GM12878 (cell line): ENCODE measurements around the gene ZNF544. TPM values are rescaled to one million over a fixed set of nuclear protein-coding genes. Genes with fewer than 3 reads are reported as not detected.

Experiments
- BACH1 ChIP-seq: fragments of 450-650 bp; IDR thresholded peaks from 2 replicates; pipeline ENCODE4 v1.6.1; 2017; ENCODE audit warnings: mild to moderate bottlenecking, borderline replicate concordance
- BHLHE40 ChIP-seq, 2 experiments: fragments of 450-650 bp in 1 of 2; IDR thresholded peaks; 2 replicates each; pipeline ENCODE4 v1.6.1; 2011 to 2017; ENCODE audit warnings: low read depth in 2 of 2, borderline replicate concordance in 1 of 2, improper control_type of control experiment in 1 of 2, low read length in 1 of 2, mild to moderate bottlenecking in 1 of 2
- BRCA1 ChIP-seq: IDR thresholded peaks from 2 replicates; pipeline ENCODE4 v1.6.1; 2011; ENCODE audit warnings: low read depth, low read length, improper control_type of control experiment
- CEBPB ChIP-seq, 2 experiments: fragments of 150-350 bp in 1 of 2; IDR thresholded peaks; 2 replicates each; pipeline ENCODE4 v1.6.1; 2012 to 2014; ENCODE audit warnings: low read depth in 2 of 2, low read length in 2 of 2, borderline replicate concordance in 1 of 2, inconsistent platforms in 1 of 2
- CHD2 ChIP-seq: IDR thresholded peaks from 2 replicates; pipeline ENCODE4 v1.6.1; 2011; ENCODE audit warnings: low read depth, low read length, improper control_type of control experiment, borderline replicate concordance
- ELK1 ChIP-seq: IDR thresholded peaks from 2 replicates; pipeline ENCODE4 v1.6.1; 2012; ENCODE audit warnings: low read depth, low read length, improper control_type of control experiment
- HDAC2 ChIP-seq: fragments of 200-600 bp; sonication (generic); IDR thresholded peaks from 2 replicates; pipeline ENCODE4 v1.6.1; 2017
- HSF1 ChIP-seq: fragments of 150-350 bp; IDR thresholded peaks from 2 replicates; pipeline ENCODE4 v1.6.1; 2014; ENCODE audit warnings: mild to moderate bottlenecking, low read depth, low read length
- IKZF1 ChIP-seq: fragments of 450-650 bp; conservative IDR thresholded peaks from 2 replicates; pipeline ENCODE4 v1.6.1; 2017; ENCODE audit warnings: antibody characterized with exemption, mild to moderate bottlenecking
- MEF2A ChIP-seq: IDR thresholded peaks from 2 replicates; pipeline ENCODE4 v1.6.1; 2011; ENCODE audit warnings: low read depth, mild to moderate bottlenecking, low read length, moderate library complexity; ENCODE audit not compliant: insufficient read depth
- MYC ChIP-seq: IDR thresholded peaks from 2 replicates; pipeline ENCODE4 v1.6.1; 2011; ENCODE audit warnings: mild to moderate bottlenecking, low read length, moderate library complexity, inconsistent platforms; ENCODE audit not compliant: insufficient read depth, insufficient replicate concordance, insufficient read length, severe bottlenecking
- NFIC ChIP-seq: IDR thresholded peaks from 2 replicates; pipeline ENCODE4 v1.6.1; 2012; ENCODE audit warnings: low read depth, mild to moderate bottlenecking, inconsistent platforms, low read length, moderate library complexity
- RAD21 ChIP-seq: IDR thresholded peaks from 2 replicates; pipeline ENCODE4 v1.6.1; 2011; ENCODE audit warnings: mild to moderate bottlenecking, low read depth, low read length, moderate library complexity; ENCODE audit not compliant: insufficient read depth
- RUNX3 ChIP-seq: IDR thresholded peaks from 2 replicates; pipeline ENCODE4 v1.6.1; 2012; ENCODE audit warnings: low read length, inconsistent platforms
- SIX5 ChIP-seq: IDR thresholded peaks from 2 replicates; pipeline ENCODE4 v1.6.1; 2011; ENCODE audit warnings: mild to moderate bottlenecking, low read depth, low read length, moderate library complexity; ENCODE audit not compliant: severe bottlenecking
- SRF ChIP-seq, 2 experiments: IDR thresholded peaks; 2 replicates each; pipeline ENCODE4 v1.6.1; 2011; ENCODE audit warnings: low read depth in 2 of 2, low read length in 2 of 2, mild to moderate bottlenecking in 1 of 2, moderate library complexity in 1 of 2
- STAT1 ChIP-seq: fragments of 450-650 bp; conservative IDR thresholded peaks from 2 replicates; pipeline ENCODE4 v1.6.1; 2014; ENCODE audit warnings: antibody characterized with exemption, mild to moderate bottlenecking
- SUZ12 ChIP-seq: fragments of 200-600 bp; sonication (generic); IDR thresholded peaks from one replicate; pipeline ENCODE4 v1.6.1; 2018; ENCODE audit warnings: antibody characterized with exemption, mild to moderate bottlenecking; ENCODE audit not compliant: unreplicated experiment
- TAF1 ChIP-seq: IDR thresholded peaks from 2 replicates; pipeline ENCODE4 v1.6.1; 2011; ENCODE audit warnings: mild to moderate bottlenecking, low read depth, low read length, borderline replicate concordance
- ZNF217 ChIP-seq: fragments of 450-650 bp; IDR thresholded peaks from 2 replicates; pipeline ENCODE4 v1.6.1; 2017; ENCODE audit warnings: antibody characterized with exemption, mild to moderate bottlenecking
- ZNF24 ChIP-seq: fragments of 450-650 bp; IDR thresholded peaks from 2 replicates; pipeline ENCODE4 v1.6.1; 2017; ENCODE audit warnings: antibody characterized with exemption, mild to moderate bottlenecking
- ZNF274 ChIP-seq: IDR thresholded peaks from one replicate; pipeline ENCODE4 v1.8.0; 2011; ENCODE audit not compliant: insufficient read length, insufficient read depth
- ZZZ3 ChIP-seq: IDR thresholded peaks from 2 replicates; pipeline ENCODE4 v1.6.1; 2011; ENCODE audit warnings: low read depth; ENCODE audit not compliant: control insufficient read depth, insufficient read length
- polyA plus RNA-seq, 11 experiments: library from polyadenylated mRNA; depleted of rRNA in 4 of 11; unstranded in 6 of 11; stranded (reverse) in 5 of 11; fragments of >200 nt; fragmentation: Nextera tagmentation in 4 of 11; fragmentation: Illumina TruSeq in 1 of 11; extraction: Ambion mirVana in 4 of 11; extraction: Trizol in 1 of 11; gene quantifications; 1 replicate in 1 of 11; 2 replicates in 10 of 11; pipeline versions ENCODE4 v1.2.1 to v1.2.3, GENCODE V29; 2011 to 2016; ENCODE audit warnings: inconsistent platforms in 2 of 11, missing spikeins in 2 of 11, low read depth in 1 of 11
- total RNA-seq, 4 experiments: library from RNA; depleted of rRNA in 3 of 4; stranded (reverse); fragments of >200 nt in 3 of 4; fragmentation: Illumina TruSeq in 1 of 4; extraction: Trizol in 1 of 4; gene quantifications; 2 replicates each; pipeline versions ENCODE4 v1.2.1 to v1.2.3, GENCODE V29; 2013 to 2021
- TF ChIP-seq, protein P1 (sequence below): IDR thresholded peaks from 2 replicates; pipeline ENCODE4 v1.6.1; 2012; ENCODE audit warnings: mild to moderate bottlenecking, low read depth, low read length

The ZNF544 gene
- total and polyA plus RNA-seq, 10 of the 15 experiments (the other 5 are each of a cell fraction or from before 2014, with no cell fraction given): 27.3 to 70.1 (median 42.6) TPM

- peak; percentile 33; the same call in 1 of the 2 replicates for TF ChIP-seq ELK1
- TF ChIP-seq MYC: no peak
- no peak for TF ChIP-seq RAD21
- TF ChIP-seq CHD2: no peak
- TF ChIP-seq HDAC2: no peak
- peak; percentile 64; the same call in 1 of the 2 replicates for TF ChIP-seq TAF1
- TF ChIP-seq NFIC: no peak
- TF ChIP-seq ZNF217: no peak; the same call in 1 of the 2 replicates
- TF ChIP-seq, protein P1, sequence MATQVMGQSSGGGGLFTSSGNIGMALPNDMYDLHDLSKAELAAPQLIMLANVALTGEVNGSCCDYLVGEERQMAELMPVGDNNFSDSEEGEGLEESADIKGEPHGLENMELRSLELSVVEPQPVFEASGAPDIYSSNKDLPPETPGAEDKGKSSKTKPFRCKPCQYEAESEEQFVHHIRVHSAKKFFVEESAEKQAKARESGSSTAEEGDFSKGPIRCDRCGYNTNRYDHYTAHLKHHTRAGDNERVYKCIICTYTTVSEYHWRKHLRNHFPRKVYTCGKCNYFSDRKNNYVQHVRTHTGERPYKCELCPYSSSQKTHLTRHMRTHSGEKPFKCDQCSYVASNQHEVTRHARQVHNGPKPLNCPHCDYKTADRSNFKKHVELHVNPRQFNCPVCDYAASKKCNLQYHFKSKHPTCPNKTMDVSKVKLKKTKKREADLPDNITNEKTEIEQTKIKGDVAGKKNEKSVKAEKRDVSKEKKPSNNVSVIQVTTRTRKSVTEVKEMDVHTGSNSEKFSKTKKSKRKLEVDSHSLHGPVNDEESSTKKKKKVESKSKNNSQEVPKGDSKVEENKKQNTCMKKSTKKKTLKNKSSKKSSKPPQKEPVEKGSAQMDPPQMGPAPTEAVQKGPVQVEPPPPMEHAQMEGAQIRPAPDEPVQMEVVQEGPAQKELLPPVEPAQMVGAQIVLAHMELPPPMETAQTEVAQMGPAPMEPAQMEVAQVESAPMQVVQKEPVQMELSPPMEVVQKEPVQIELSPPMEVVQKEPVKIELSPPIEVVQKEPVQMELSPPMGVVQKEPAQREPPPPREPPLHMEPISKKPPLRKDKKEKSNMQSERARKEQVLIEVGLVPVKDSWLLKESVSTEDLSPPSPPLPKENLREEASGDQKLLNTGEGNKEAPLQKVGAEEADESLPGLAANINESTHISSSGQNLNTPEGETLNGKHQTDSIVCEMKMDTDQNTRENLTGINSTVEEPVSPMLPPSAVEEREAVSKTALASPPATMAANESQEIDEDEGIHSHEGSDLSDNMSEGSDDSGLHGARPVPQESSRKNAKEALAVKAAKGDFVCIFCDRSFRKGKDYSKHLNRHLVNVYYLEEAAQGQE: no peak; the same call in 1 of the 2 replicates
- TF ChIP-seq HSF1: no peak
- no peak for TF ChIP-seq MEF2A
- peak in 1 of 2 experiments; percentile 56; a peak in 1 of 4 replicates for TF ChIP-seq SRF (IDR thresholded peaks at IDR 0.05; ENCODE audit: low read depth in 2 of 2, low read length in 2 of 2)
- TF ChIP-seq ZNF274: no peak
- peak; percentile 82 for TF ChIP-seq SIX5
- no peak for TF ChIP-seq BRCA1
- no peak for TF ChIP-seq SUZ12
- TF ChIP-seq BHLHE40 (IDR thresholded peaks at IDR 0.05; ENCODE audit: borderline replicate concordance in 1 of 2, low read depth in 2 of 2, low read length in 1 of 2): peak in 1 of 2 experiments; percentile 38; a peak in 1 of 4 replicates
- peak in 1 of 2 experiments; percentile 4; a peak in 1 of 4 replicates for TF ChIP-seq CEBPB (IDR thresholded peaks at IDR 0.05; ENCODE audit: borderline replicate concordance in 1 of 2, low read depth in 2 of 2, low read length in 2 of 2)
- peak; percentile 95 for TF ChIP-seq IKZF1
- TF ChIP-seq BACH1: no peak; the same call in 1 of the 2 replicates
- 0 out of 2 replicates have a peak, but pooled peaks have one; percentile 84 for TF ChIP-seq STAT1
- no peak for TF ChIP-seq RUNX3
- no peak for TF ChIP-seq ZNF24
- no peak for TF ChIP-seq ZZZ3
Measured at GRCh38 chr19:58182989-58183816, 45.5 kb upstream of the ZNF544 start, which contains the start of gene ZNF274 (continued).
